H1 (cell line): Measurements from ENCODE around the gene COL5A3. TPM values are rescaled to one million over a fixed set of nuclear protein-coding genes. Genes with fewer than 3 reads are reported as not detected.

Experiments
- CTCF ChIA-PET: fragments of 300-600 bp; sonication (Branson Sonifier 250); formaldehyde crosslinking; loops from one replicate; lab custom pipeline; 2021; ENCODE audit not compliant: partially characterized antibody; lab: Charles Lee
- POLR2A ChIA-PET: fragments of 300-600 bp; sonication (Branson Sonifier 250); formaldehyde crosslinking; loops from one replicate; lab custom pipeline; 2021; ENCODE audit warnings: inconsistent platforms; ENCODE audit not compliant: partially characterized antibody; lab: Charles Lee
- DNase-seq, 2 experiments: peaks; one replicate each; pipeline versions ENCODE4 v3.0.0 to v3.0.0-alpha.2; 2010 to 2022; ENCODE audit warnings: low spot score in 2 of 2, low read depth in 1 of 2, mixed read lengths in 1 of 2
- FAIRE-seq: peaks from 2 replicates; lab custom pipeline; 2011; peaks lifted over from hg19 to GRCh38; lab: Jason Lieb, UNC
- H2AFZ ChIP-seq: 2 replicates; pipeline ENCODE4 v1.8.1; 2012; ENCODE audit warnings: low read length, inconsistent platforms
- H2AK5ac ChIP-seq: 2 replicates; pipeline ENCODE4 v1.6.1; 2013; ENCODE audit warnings: low read depth, low read length
- H2BK120ac ChIP-seq: replicated peaks from 2 replicates; pipeline ENCODE3; 2013; ENCODE audit warnings: low read depth, low read length, inconsistent platforms
- H2BK12ac ChIP-seq: 2 replicates; pipeline ENCODE4 v1.6.1; 2013; ENCODE audit warnings: low read depth, low read length
- H2BK15ac ChIP-seq: 2 replicates; pipeline ENCODE4 v1.6.1; 2013; ENCODE audit warnings: low read length
- H2BK20ac ChIP-seq: 2 replicates; pipeline ENCODE4 v1.6.1; 2013; ENCODE audit warnings: low read length
- H2BK5ac ChIP-seq: 2 replicates; pipeline ENCODE4 v1.6.1; 2013; ENCODE audit warnings: low read depth, low read length
- H3K14ac ChIP-seq: 2 replicates; pipeline ENCODE4 v1.6.1; 2013; ENCODE audit warnings: inconsistent platforms; ENCODE audit not compliant: insufficient read length
- H3K18ac ChIP-seq: 2 replicates; pipeline ENCODE4 v1.6.1; 2013; ENCODE audit warnings: low read length; ENCODE audit errors: extremely low read depth
- H3K23ac ChIP-seq: 2 replicates; pipeline ENCODE4 v1.6.1; 2013; ENCODE audit warnings: inconsistent platforms; ENCODE audit not compliant: insufficient read length
- H3K23me2 ChIP-seq: 2 replicates; pipeline ENCODE4 v1.6.1; 2013; ENCODE audit warnings: low read depth, low read length
- H3K27ac ChIP-seq: 2 replicates; pipeline ENCODE4 v1.6.1; 2011; ENCODE audit warnings: low read depth, low read length, inconsistent platforms
- H3K27me3 ChIP-seq, 4 experiments: replicated peaks in 1 of 4; 1 replicate in 1 of 4; 2 replicates in 3 of 4; pipeline versions ENCODE4 v1.6.1 to v1.8.1; 2011 to 2013; ENCODE audit warnings: low read length in 3 of 4, mild to moderate bottlenecking in 3 of 4, inconsistent platforms in 2 of 4, mixed read lengths in 2 of 4, moderate library complexity in 1 of 4; ENCODE audit not compliant: control insufficient read depth in 3 of 4, insufficient read depth in 3 of 4; ENCODE audit errors: extremely low read depth in 1 of 4
- H3K36me3 ChIP-seq, 4 experiments: 2 replicates each; pipeline versions ENCODE4 v1.6.1 to v1.8.1; 2011 to 2013; ENCODE audit warnings: mild to moderate bottlenecking in 4 of 4, low read length in 3 of 4, moderate library complexity in 2 of 4, control low read depth in 1 of 4, inconsistent platforms in 1 of 4; ENCODE audit not compliant: insufficient read depth in 4 of 4, control insufficient read depth in 2 of 4
- H3K4ac ChIP-seq: replicated peaks from 2 replicates; pipeline ENCODE3; 2013; ENCODE audit warnings: low read length, low read depth, mixed read lengths, inconsistent platforms; ENCODE audit not compliant: insufficient read length
- H3K4me1 ChIP-seq, 4 experiments: replicated peaks in 1 of 4; 1 replicate in 1 of 4; 2 replicates in 3 of 4; pipeline versions ENCODE4 v1.6.1 to v1.8.1; 2011 to 2013; ENCODE audit warnings: low read length in 3 of 4, inconsistent platforms in 2 of 4, mixed read lengths in 1 of 4; ENCODE audit not compliant: insufficient read depth in 4 of 4, control insufficient read depth in 3 of 4
- H3K4me2 ChIP-seq, 2 experiments: 2 replicates each; pipeline versions ENCODE4 v1.6.1 to v1.8.1; 2011 to 2013; ENCODE audit warnings: low read depth in 2 of 2, low read length in 2 of 2, control low read depth in 1 of 2, inconsistent platforms in 1 of 2, mild to moderate bottlenecking in 1 of 2; ENCODE audit not compliant: insufficient read depth in 1 of 2
- H3K4me3 ChIP-seq, 4 experiments: fragments of 200-600, 300-600 bp in 1 of 4; sonication (generic), shearing (Covaris generic), sonication (Bioruptor Twin) in 1 of 4; 2 replicates each; pipeline versions ENCODE4 v1.5.1 to v1.8.1; 2011 to 2016; ENCODE audit warnings: low read length in 4 of 4, low read depth in 3 of 4, control low read depth in 2 of 4, inconsistent platforms in 2 of 4, mild to moderate bottlenecking in 2 of 4, mixed read lengths in 1 of 4, moderate library complexity in 1 of 4; ENCODE audit not compliant: insufficient read depth in 2 of 4; ENCODE audit errors: extremely low read depth in 1 of 4
- H3K56ac ChIP-seq: replicated peaks from 2 replicates; pipeline ENCODE3; 2013; ENCODE audit warnings: low read depth, mild to moderate bottlenecking, mixed read lengths, low read length, inconsistent platforms; ENCODE audit not compliant: insufficient read length
- H3K79me1 ChIP-seq: 2 replicates; pipeline ENCODE4 v1.6.1; 2013; ENCODE audit warnings: low read depth, low read length, control low read depth
- H3K79me2 ChIP-seq, 2 experiments: 2 replicates each; pipeline versions ENCODE4 v1.6.1 to v1.8.1; 2012 to 2013; ENCODE audit warnings: low read length in 2 of 2, mild to moderate bottlenecking in 2 of 2, inconsistent platforms in 1 of 2; ENCODE audit not compliant: insufficient read depth in 2 of 2, control insufficient read depth in 1 of 2
- H3K9ac ChIP-seq, 4 experiments: replicated peaks in 1 of 4; 1 replicate in 1 of 4; 2 replicates in 3 of 4; pipeline versions ENCODE4 v1.6.1 to v1.8.1; 2011 to 2013; ENCODE audit warnings: low read depth in 3 of 4, low read length in 3 of 4, control low read depth in 2 of 4, mild to moderate bottlenecking in 2 of 4, moderate library complexity in 2 of 4, inconsistent platforms in 1 of 4; ENCODE audit errors: extremely low read depth in 1 of 4
- H3K9me3 ChIP-seq, 2 experiments: 2 replicates each; pipeline versions ENCODE4 v1.6.1 to v1.8.1; 2012 to 2013; ENCODE audit warnings: mild to moderate bottlenecking in 2 of 2, moderate library complexity in 2 of 2, control low read depth in 1 of 2, inconsistent platforms in 1 of 2, low read depth in 1 of 2, low read length in 1 of 2, mixed read lengths in 1 of 2; ENCODE audit not compliant: insufficient read depth in 2 of 2
- H4K20me1 ChIP-seq, 2 experiments: replicated peaks in 1 of 2; 2 replicates each; pipeline versions ENCODE3 to v1.8.1; 2011 to 2013; ENCODE audit warnings: inconsistent platforms in 2 of 2, low read length in 2 of 2, mild to moderate bottlenecking in 1 of 2; ENCODE audit not compliant: insufficient read depth in 2 of 2, control insufficient read depth in 1 of 2
- H4K5ac ChIP-seq: 2 replicates; pipeline ENCODE4 v1.6.1; 2013; ENCODE audit warnings: low read length, low read depth, mixed read lengths, inconsistent platforms; ENCODE audit not compliant: insufficient read length
- H4K8ac ChIP-seq: 2 replicates; pipeline ENCODE4 v1.8.0; 2013; ENCODE audit warnings: mild to moderate bottlenecking, moderate library complexity, low read length, inconsistent platforms; ENCODE audit not compliant: insufficient read depth; ENCODE audit errors: extremely low read depth
- H4K91ac ChIP-seq: replicated peaks from 2 replicates; pipeline ENCODE3; 2013; ENCODE audit warnings: low read length, mixed read lengths, inconsistent platforms; ENCODE audit not compliant: insufficient read length
- BRCA1 ChIP-seq: IDR thresholded peaks from 2 replicates; pipeline ENCODE4 v1.6.1; 2012; ENCODE audit warnings: low read depth, low read length, improper control_type of control experiment
- CREB1 ChIP-seq: IDR thresholded peaks from 2 replicates; pipeline ENCODE4 v1.6.1; 2012; ENCODE audit warnings: inconsistent platforms
- EP300 ChIP-seq, 2 experiments: IDR thresholded peaks; 1 replicate in 1 of 2; 2 replicates in 1 of 2; pipeline ENCODE4 v1.6.1; 2011 to 2012; ENCODE audit warnings: low read depth in 2 of 2, low read length in 2 of 2, mild to moderate bottlenecking in 2 of 2, borderline replicate concordance in 1 of 2, inconsistent platforms in 1 of 2, moderate library complexity in 1 of 2
- EZH2 ChIP-seq: fragments of 200-600 bp; sonication (generic); IDR thresholded peaks from 2 replicates; pipeline ENCODE4 v1.7.1; 2012; ENCODE audit warnings: low read depth, mild to moderate bottlenecking, moderate library complexity, low read length, inconsistent platforms; ENCODE audit not compliant: severe bottlenecking
- POLR2AphosphoS5 ChIP-seq: IDR thresholded peaks from 2 replicates; pipeline ENCODE4 v1.6.1; 2011; ENCODE audit warnings: low read depth, low read length
- RAD21 ChIP-seq, 2 experiments: IDR thresholded peaks in 1 of 2; conservative IDR thresholded peaks in 1 of 2; 2 replicates each; pipeline ENCODE4 v1.6.1; 2011; ENCODE audit warnings: low read depth in 2 of 2, low read length in 2 of 2, improper control_type of control experiment in 1 of 2, inconsistent platforms in 1 of 2, mild to moderate bottlenecking in 1 of 2, moderate library complexity in 1 of 2
- RBBP5 ChIP-seq: IDR thresholded peaks from 2 replicates; pipeline ENCODE4 v1.7.1; 2012; ENCODE audit warnings: low read depth, mild to moderate bottlenecking, inconsistent platforms, low read length, moderate library complexity, borderline replicate concordance
- SIX5 ChIP-seq: IDR thresholded peaks from 2 replicates; pipeline ENCODE4 v1.6.1; 2011; ENCODE audit warnings: mild to moderate bottlenecking, low read depth, low read length
- TAF1 ChIP-seq: IDR thresholded peaks from 2 replicates; pipeline ENCODE4 v1.6.1; 2011; ENCODE audit warnings: mild to moderate bottlenecking, low read depth, low read length
- TCF12 ChIP-seq: IDR thresholded peaks from 2 replicates; pipeline ENCODE4 v1.6.1; 2011; ENCODE audit warnings: low read depth, mild to moderate bottlenecking, low read length
- TEAD4 ChIP-seq: IDR thresholded peaks from 2 replicates; pipeline ENCODE4 v1.6.1; 2012; ENCODE audit warnings: low read depth, low read length, inconsistent platforms, mixed read lengths
- WGBS, 2 experiments: shearing (Covaris generic) in 1 of 2; methylation state at CpG; one replicate each; pipeline versions ENCODE4 v1.1.6 to v1.1.7; 2013 to 2015; ENCODE audit warnings: low lambda C conversion rate in 2 of 2, mixed read lengths in 2 of 2, inconsistent platforms in 1 of 2, low coverage in 1 of 2, missing lambda C conversion rate in 1 of 2; ENCODE audit not compliant: insufficient replicate concordance in 2 of 2, insufficient coverage in 1 of 2, insufficient read length in 1 of 2; ENCODE audit errors: extremely low coverage in 1 of 2, missing lambda C conversion rate in 1 of 2; 5-methylcytosine and 5-hydroxymethylcytosine counted together
- polyA plus RNA-seq, 7 experiments: library from polyadenylated mRNA; depleted of rRNA in 3 of 7; stranded (reverse) in 5 of 7; unstranded in 2 of 7; fragments of >200 nt in 5 of 7; fragments of 200-250 nt in 2 of 7; gene quantifications; 1 replicate in 5 of 7; 2 replicates in 1 of 7; 4 replicates in 1 of 7; pipeline versions ENCODE4 v1.2.1 to v1.2.3, GENCODE V29; 2011 to 2013; ENCODE audit warnings: missing spikeins in 2 of 7, mixed read lengths in 2 of 7
- total RNA-seq: library from RNA; stranded (reverse); fragmentation: NEBNext Ultra II Directional; extraction: Animal tissue kit (Norgen Biotek cat#: 25700); gene quantifications from 2 replicates; pipeline ENCODE4 v1.2.1, GENCODE V29; 2021
- TF ChIP-seq, protein P1 (sequence below): IDR thresholded peaks from 2 replicates; pipeline ENCODE4 v1.6.1; 2012; ENCODE audit warnings: inconsistent platforms
- TF ChIP-seq, protein P2 (sequence below): IDR thresholded peaks from 2 replicates; pipeline ENCODE4 v1.6.1; 2012; ENCODE audit warnings: low read length, inconsistent platforms

COL5A3 gene
- total and polyA plus RNA-seq, 2 of the 8 experiments (the other 6 are each of a cell fraction or from before 2014, with no cell fraction given): 0.67 to 0.74 TPM

- Histone ChIP-seq H3K23ac (no peak overlapping the region), H3K27me3 (no peaks in the 10 kb centered on the region), H4K5ac (no peak overlapping the region), H3K18ac (no peak overlapping the region), H3K14ac (no peak overlapping the region), H2BK5ac (no peak overlapping the region), H2BK120ac (no peak overlapping the region), H3K56ac (no peak overlapping the region), H4K8ac (no peak overlapping the region), H3K4ac (no peak overlapping the region), H3K9ac (no peak overlapping the region), H3K36me3 (no peaks in the 10 kb centered on the region), H2AK5ac (no peak overlapping the region), H3K79me1 (no peaks in the 10 kb centered on the region), H4K91ac (no peak overlapping the region), H3K4me3 (no peak overlapping the region), H3K79me2 (no peaks in the 10 kb centered on the region), H2AFZ (no peak overlapping the region), H2BK12ac (no peak overlapping the region), H4K20me1 (no peaks in the 10 kb centered on the region), H3K9me3 (no peaks in the 10 kb centered on the region), H3K4me2 (no peak overlapping the region), H3K23me2 (no peaks in the 10 kb centered on the region), H2BK15ac (no peak overlapping the region), H3K27ac (no peak overlapping the region), H2BK20ac (no peak overlapping the region), H3K4me1 (no peaks in the 10 kb centered on the region)
- FAIRE-seq: no peak
- ChIA-PET CTCF (interaction anchor here (1.8 to 8.8 kb wide), 3 partner anchors 9 to 87 kb away, joined by 4 to 45 read pairs (median 29); no protein-coding TSS in a partner anchor), POLR2A (no interaction called here)
- WGBS, 2 experiments: 88% methylated on average over 3 of the region's 3 CpGs; no CpG with 5 or more reads in 1 of the 2 experiments
- DNase-seq: no peak
- TF ChIP-seq, protein P1, sequence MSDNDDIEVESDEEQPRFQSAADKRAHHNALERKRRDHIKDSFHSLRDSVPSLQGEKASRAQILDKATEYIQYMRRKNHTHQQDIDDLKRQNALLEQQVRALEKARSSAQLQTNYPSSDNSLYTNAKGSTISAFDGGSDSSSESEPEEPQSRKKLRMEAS: no peak
- TF ChIP-seq RBBP5: no peak
- TF ChIP-seq BRCA1: no peak
- TF ChIP-seq EP300 (IDR thresholded peaks at IDR 0.05; ENCODE audit: borderline replicate concordance in 1 of 2, low read depth in 2 of 2, low read length in 2 of 2): no peak
- TF ChIP-seq RAD21 (IDR thresholded peaks at IDR 0.05 in 1 of 2, conservative IDR thresholded peaks at IDR 0.05 in 1 of 2; ENCODE audit: low read depth in 2 of 2, low read length in 2 of 2): no peak
- TF ChIP-seq, protein P2, sequence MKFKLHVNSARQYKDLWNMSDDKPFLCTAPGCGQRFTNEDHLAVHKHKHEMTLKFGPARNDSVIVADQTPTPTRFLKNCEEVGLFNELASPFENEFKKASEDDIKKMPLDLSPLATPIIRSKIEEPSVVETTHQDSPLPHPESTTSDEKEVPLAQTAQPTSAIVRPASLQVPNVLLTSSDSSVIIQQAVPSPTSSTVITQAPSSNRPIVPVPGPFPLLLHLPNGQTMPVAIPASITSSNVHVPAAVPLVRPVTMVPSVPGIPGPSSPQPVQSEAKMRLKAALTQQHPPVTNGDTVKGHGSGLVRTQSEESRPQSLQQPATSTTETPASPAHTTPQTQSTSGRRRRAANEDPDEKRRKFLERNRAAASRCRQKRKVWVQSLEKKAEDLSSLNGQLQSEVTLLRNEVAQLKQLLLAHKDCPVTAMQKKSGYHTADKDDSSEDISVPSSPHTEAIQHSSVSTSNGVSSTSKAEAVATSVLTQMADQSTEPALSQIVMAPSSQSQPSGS: no peak
- TF ChIP-seq TCF12: no peak
- TF ChIP-seq SIX5: no peak
- TF ChIP-seq EZH2: no peak
- TF ChIP-seq CREB1: no peak
- TF ChIP-seq TEAD4: no peak
- no peak for TF ChIP-seq POLR2AphosphoS5
- TF ChIP-seq TAF1: no peak
These were observed 8.0 kb upstream of the COL5A3 start for GRCh38 chr19:10018263-10018662.
